WTC11 (cell line): Measurements from ENCODE around the gene ENO3. TPM values are rescaled to one million over a fixed set of nuclear protein-coding genes. Genes with fewer than 3 reads are reported as not detected.

Experiments
- ATAC-seq: fragments of 200-7000 bp; cut with Tn5 transposase; 2 replicates; pipeline ENCODE4 v1.10.0; 2021; ENCODE audit warnings: mild to moderate bottlenecking, moderate library complexity
- CTCF ChIA-PET: fragments of 300-600 bp; sonication (Branson Sonifier 250); formaldehyde crosslinking; loops from one replicate; lab custom pipeline; 2021; ENCODE audit warnings: antibody characterized with exemption; lab: Charles Lee
- POLR2A ChIA-PET: fragments of 350-600 bp; sonication (Branson Sonifier 250); formaldehyde crosslinking; loops from one replicate; lab custom pipeline; 2021; ENCODE audit warnings: antibody characterized with exemption; lab: Charles Lee
- DNase-seq: peaks from one replicate; pipeline ENCODE4 v3.0.0; 2021; ENCODE audit warnings: low spot score
- H3K27ac Mint-ChIP-seq: 2 replicates; pipeline ENCODE4 v1.8.0; 2021; ENCODE audit warnings: mixed read lengths
- H3K27me3 Mint-ChIP-seq: 2 replicates; pipeline ENCODE4 v1.8.0; 2021; ENCODE audit warnings: low read depth, mild to moderate bottlenecking, moderate library complexity, mixed read lengths
- H3K36me3 Mint-ChIP-seq: 2 replicates; pipeline ENCODE4 v1.8.0; 2021; ENCODE audit warnings: mixed read lengths
- H3K4me1 Mint-ChIP-seq: 2 replicates; pipeline ENCODE4 v1.8.0; 2022; ENCODE audit warnings: mixed read lengths
- H3K4me3 Mint-ChIP-seq: 2 replicates; pipeline ENCODE4 v1.8.0; 2021; ENCODE audit warnings: mild to moderate bottlenecking, moderate library complexity, mixed read lengths
- H3K9me3 Mint-ChIP-seq: 2 replicates; pipeline ENCODE4 v1.8.0; 2021; ENCODE audit warnings: mixed read lengths
- CBFB ChIP-seq: sonication (generic); formaldehyde crosslinking; IDR thresholded peaks from 2 replicates; pipeline ENCODE4 v1.8.1; 2022; ENCODE audit warnings: mild to moderate bottlenecking, low read depth, missing genetic modification reagents
- IRF2 ChIP-seq: sonication (generic); formaldehyde crosslinking; IDR thresholded peaks from 2 replicates; pipeline ENCODE4 v1.8.0; 2022; ENCODE audit warnings: low read depth, missing genetic modification reagents, borderline replicate concordance
- KAT7 ChIP-seq: sonication (generic); formaldehyde crosslinking; IDR thresholded peaks from 2 replicates; pipeline ENCODE4 v1.8.1; 2023; ENCODE audit warnings: missing genetic modification reagents, mild to moderate bottlenecking, borderline replicate concordance
- NFATC4 ChIP-seq: fragments of 250-450 bp; sonication (Bioruptor Pico); IDR thresholded peaks from 2 replicates; pipeline ENCODE4 v1.9.0; 2021; ENCODE audit warnings: mild to moderate bottlenecking
- TEAD1 ChIP-seq: sonication (generic); formaldehyde crosslinking; IDR thresholded peaks from 2 replicates; pipeline ENCODE4 v1.8.0; 2022; ENCODE audit warnings: mild to moderate bottlenecking, missing genetic modification reagents
- ZNF138 ChIP-seq: sonication (generic); formaldehyde crosslinking; conservative IDR thresholded peaks from 2 replicates; pipeline ENCODE4 v1.8.1; 2022; ENCODE audit warnings: mild to moderate bottlenecking, moderate library complexity, missing genetic modification reagents
- ZNF396 ChIP-seq: fragments of 250-450 bp; sonication (Bioruptor Pico); IDR thresholded peaks from 2 replicates; pipeline ENCODE4 v1.8.0; 2021; ENCODE audit warnings: mild to moderate bottlenecking, moderate library complexity, borderline replicate concordance
- ZNF423 ChIP-seq: fragments of 250-450 bp; sonication (Bioruptor Pico); IDR thresholded peaks from 2 replicates; pipeline ENCODE4 v2.1.2; 2022; ENCODE audit warnings: mild to moderate bottlenecking, moderate library complexity
- total RNA-seq: library from RNA; stranded (reverse); gene quantifications from 3 replicates; pipeline ENCODE4 v1.2.3, GENCODE V29; 2021
- TF ChIP-seq, protein P1 (sequence below): sonication (generic); formaldehyde crosslinking; IDR thresholded peaks from 2 replicates; pipeline ENCODE4 v1.8.0; 2023; ENCODE audit warnings: mild to moderate bottlenecking, missing genetic modification reagents
- TF ChIP-seq, protein P2 (sequence below): sonication (generic); formaldehyde crosslinking; IDR thresholded peaks from 2 replicates; pipeline ENCODE4 v1.8.1; 2022; ENCODE audit warnings: mild to moderate bottlenecking, moderate library complexity, missing genetic modification reagents
- TF ChIP-seq, protein P3 (sequence below): fragments of 250-450 bp; sonication (Bioruptor Pico); IDR thresholded peaks from 2 replicates; pipeline ENCODE4 v1.9.0; 2021; ENCODE audit warnings: mild to moderate bottlenecking
- TF ChIP-seq, protein P4 (sequence below): sonication (generic); formaldehyde crosslinking; IDR thresholded peaks from 2 replicates; pipeline ENCODE4 v1.8.1; 2023; ENCODE audit warnings: mild to moderate bottlenecking, missing genetic modification reagents
- TF ChIP-seq, protein P5 (sequence below): sonication (generic); formaldehyde crosslinking; IDR thresholded peaks from 2 replicates; pipeline ENCODE4 v1.8.1; 2022; ENCODE audit warnings: low read depth, mild to moderate bottlenecking, moderate library complexity, missing genetic modification reagents, borderline replicate concordance
- TF ChIP-seq, protein P6 (sequence below): fragments of 250-450 bp; sonication (Bioruptor Pico); IDR thresholded peaks from 2 replicates; pipeline ENCODE4 v1.8.0; 2021; ENCODE audit warnings: mild to moderate bottlenecking
- TF ChIP-seq, protein P7 (sequence below): sonication (generic); formaldehyde crosslinking; IDR thresholded peaks from 2 replicates; pipeline ENCODE4 v1.8.1; 2022; ENCODE audit warnings: low read depth, missing genetic modification reagents, borderline replicate concordance
- TF ChIP-seq, protein P8 (sequence below): fragments of 250-450 bp; sonication (Bioruptor Pico); IDR thresholded peaks from 2 replicates; pipeline ENCODE4 v1.9.0; 2021; ENCODE audit warnings: mild to moderate bottlenecking

Gene ENO3
- total RNA-seq, 1 experiment from 2014 or later = 30.9 TPM

DNA sequence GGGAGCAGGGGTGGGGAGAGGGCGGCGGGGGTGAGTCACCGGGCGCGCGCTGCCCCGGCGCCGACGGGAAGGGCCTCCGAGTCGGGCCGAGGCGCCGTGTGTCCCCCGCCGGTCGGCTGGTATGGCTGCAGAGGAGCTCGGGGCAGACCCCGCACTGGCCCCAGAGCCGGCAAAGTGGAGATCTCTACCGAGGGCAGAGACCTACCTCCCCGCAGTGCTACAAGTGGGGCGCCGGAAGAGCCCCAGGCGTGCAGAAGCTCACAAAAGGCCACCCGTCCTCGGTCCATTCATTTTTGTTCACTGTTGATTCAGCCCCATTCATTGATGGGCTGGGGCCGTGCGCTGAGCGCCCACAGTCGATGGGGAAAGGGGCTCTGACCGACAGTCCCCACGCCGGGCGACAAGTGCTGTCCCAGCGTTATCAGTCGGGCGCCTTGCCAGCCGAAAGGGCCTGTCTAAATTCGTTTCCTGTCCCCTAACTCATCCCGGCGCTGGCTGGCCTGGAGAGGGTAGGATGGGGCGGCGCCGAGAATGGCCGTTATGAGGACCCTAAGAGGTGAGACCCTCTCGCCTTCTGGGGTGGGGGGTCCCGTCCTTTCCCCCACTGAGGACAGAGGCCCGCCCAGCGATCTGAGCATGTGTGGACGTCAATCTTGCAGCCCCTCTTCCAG is 709 bp upstream of the ENO3 start (continued):
- TF ChIP-seq, protein P1, sequence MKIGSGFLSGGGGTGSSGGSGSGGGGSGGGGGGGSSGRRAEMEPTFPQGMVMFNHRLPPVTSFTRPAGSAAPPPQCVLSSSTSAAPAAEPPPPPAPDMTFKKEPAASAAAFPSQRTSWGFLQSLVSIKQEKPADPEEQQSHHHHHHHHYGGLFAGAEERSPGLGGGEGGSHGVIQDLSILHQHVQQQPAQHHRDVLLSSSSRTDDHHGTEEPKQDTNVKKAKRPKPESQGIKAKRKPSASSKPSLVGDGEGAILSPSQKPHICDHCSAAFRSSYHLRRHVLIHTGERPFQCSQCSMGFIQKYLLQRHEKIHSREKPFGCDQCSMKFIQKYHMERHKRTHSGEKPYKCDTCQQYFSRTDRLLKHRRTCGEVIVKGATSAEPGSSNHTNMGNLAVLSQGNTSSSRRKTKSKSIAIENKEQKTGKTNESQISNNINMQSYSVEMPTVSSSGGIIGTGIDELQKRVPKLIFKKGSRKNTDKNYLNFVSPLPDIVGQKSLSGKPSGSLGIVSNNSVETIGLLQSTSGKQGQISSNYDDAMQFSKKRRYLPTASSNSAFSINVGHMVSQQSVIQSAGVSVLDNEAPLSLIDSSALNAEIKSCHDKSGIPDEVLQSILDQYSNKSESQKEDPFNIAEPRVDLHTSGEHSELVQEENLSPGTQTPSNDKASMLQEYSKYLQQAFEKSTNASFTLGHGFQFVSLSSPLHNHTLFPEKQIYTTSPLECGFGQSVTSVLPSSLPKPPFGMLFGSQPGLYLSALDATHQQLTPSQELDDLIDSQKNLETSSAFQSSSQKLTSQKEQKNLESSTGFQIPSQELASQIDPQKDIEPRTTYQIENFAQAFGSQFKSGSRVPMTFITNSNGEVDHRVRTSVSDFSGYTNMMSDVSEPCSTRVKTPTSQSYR (CRISPR knock-in tag) = 0 out of 2 replicates have a peak, but pooled peaks have one; percentile 9
- TF ChIP-seq, protein P2, sequence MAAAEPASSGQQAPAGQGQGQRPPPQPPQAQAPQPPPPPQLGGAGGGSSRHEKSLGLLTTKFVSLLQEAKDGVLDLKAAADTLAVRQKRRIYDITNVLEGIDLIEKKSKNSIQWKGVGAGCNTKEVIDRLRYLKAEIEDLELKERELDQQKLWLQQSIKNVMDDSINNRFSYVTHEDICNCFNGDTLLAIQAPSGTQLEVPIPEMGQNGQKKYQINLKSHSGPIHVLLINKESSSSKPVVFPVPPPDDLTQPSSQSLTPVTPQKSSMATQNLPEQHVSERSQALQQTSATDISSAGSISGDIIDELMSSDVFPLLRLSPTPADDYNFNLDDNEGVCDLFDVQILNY (CRISPR knock-in tag) = no peak

DNA sequence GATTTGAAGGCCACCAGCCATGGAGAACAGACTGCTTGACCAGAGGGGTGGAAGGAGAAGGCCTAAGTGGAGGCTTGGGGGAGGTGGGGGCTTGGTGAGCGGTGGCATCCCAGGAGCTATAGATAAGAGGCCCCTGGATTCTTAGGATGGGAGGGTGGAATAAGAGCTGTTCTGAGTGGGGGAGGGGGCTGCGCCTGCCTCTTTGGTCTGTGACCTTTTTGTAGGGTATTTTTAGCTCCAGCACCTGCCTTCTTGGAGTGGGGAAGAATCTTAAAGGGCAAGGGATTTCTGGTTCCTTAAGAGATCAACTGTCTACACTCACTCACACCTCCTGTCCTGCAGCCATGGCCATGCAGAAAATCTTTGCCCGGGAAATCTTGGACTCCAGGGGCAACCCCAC is 567 bp downstream of the ENO3 start:
- Mint-ChIP-seq H3K4me1 (peaks cover 35% of the 10 kb centered on the region), H3K4me3 (peak overlapping the region; percentile 85), H3K36me3 (peaks cover 6% of the 10 kb centered on the region), H3K9me3 (no peaks in the 10 kb centered on the region), H3K27ac (no peak overlapping the region), H3K27me3 (no peaks in the 10 kb centered on the region)
- DNase-seq = no peak
- CTCF ChIA-PET = interaction anchor here (0.6 to 5.4 kb wide), 8 partner anchors 8 to 111 kb away, joined by 3 to 27 read pairs (median 4); partner anchors contain the start of genes CAMTA2, INCA1, KIF1C and RNF167
- POLR2A ChIA-PET = interaction anchor here (0.7 to 2.5 kb wide), 5 partner anchors 8 to 52 kb away, joined by 3 to 18 read pairs (median 5); partner anchors contain the start of genes C17orf107, RNF167, SLC25A11 and SPAG7
- ATAC-seq = no peak
- TF ChIP-seq ZNF138 (CRISPR knock-in tag) = no peak
- TF ChIP-seq, protein P3, sequence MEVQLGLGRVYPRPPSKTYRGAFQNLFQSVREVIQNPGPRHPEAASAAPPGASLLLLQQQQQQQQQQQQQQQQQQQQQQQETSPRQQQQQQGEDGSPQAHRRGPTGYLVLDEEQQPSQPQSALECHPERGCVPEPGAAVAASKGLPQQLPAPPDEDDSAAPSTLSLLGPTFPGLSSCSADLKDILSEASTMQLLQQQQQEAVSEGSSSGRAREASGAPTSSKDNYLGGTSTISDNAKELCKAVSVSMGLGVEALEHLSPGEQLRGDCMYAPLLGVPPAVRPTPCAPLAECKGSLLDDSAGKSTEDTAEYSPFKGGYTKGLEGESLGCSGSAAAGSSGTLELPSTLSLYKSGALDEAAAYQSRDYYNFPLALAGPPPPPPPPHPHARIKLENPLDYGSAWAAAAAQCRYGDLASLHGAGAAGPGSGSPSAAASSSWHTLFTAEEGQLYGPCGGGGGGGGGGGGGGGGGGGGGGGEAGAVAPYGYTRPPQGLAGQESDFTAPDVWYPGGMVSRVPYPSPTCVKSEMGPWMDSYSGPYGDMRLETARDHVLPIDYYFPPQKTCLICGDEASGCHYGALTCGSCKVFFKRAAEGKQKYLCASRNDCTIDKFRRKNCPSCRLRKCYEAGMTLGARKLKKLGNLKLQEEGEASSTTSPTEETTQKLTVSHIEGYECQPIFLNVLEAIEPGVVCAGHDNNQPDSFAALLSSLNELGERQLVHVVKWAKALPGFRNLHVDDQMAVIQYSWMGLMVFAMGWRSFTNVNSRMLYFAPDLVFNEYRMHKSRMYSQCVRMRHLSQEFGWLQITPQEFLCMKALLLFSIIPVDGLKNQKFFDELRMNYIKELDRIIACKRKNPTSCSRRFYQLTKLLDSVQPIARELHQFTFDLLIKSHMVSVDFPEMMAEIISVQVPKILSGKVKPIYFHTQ = no peak
- TF ChIP-seq KAT7 = no peak
- TF ChIP-seq, protein P4, sequence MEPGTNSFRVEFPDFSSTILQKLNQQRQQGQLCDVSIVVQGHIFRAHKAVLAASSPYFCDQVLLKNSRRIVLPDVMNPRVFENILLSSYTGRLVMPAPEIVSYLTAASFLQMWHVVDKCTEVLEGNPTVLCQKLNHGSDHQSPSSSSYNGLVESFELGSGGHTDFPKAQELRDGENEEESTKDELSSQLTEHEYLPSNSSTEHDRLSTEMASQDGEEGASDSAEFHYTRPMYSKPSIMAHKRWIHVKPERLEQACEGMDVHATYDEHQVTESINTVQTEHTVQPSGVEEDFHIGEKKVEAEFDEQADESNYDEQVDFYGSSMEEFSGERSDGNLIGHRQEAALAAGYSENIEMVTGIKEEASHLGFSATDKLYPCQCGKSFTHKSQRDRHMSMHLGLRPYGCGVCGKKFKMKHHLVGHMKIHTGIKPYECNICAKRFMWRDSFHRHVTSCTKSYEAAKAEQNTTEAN (CRISPR knock-in tag) = no peak
- no peak for TF ChIP-seq CBFB (CRISPR knock-in tag)
- TF ChIP-seq, protein P5, sequence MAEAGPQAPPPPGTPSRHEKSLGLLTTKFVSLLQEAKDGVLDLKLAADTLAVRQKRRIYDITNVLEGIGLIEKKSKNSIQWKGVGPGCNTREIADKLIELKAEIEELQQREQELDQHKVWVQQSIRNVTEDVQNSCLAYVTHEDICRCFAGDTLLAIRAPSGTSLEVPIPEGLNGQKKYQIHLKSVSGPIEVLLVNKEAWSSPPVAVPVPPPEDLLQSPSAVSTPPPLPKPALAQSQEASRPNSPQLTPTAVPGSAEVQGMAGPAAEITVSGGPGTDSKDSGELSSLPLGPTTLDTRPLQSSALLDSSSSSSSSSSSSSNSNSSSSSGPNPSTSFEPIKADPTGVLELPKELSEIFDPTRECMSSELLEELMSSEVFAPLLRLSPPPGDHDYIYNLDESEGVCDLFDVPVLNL (CRISPR knock-in tag) = no peak

DNA sequence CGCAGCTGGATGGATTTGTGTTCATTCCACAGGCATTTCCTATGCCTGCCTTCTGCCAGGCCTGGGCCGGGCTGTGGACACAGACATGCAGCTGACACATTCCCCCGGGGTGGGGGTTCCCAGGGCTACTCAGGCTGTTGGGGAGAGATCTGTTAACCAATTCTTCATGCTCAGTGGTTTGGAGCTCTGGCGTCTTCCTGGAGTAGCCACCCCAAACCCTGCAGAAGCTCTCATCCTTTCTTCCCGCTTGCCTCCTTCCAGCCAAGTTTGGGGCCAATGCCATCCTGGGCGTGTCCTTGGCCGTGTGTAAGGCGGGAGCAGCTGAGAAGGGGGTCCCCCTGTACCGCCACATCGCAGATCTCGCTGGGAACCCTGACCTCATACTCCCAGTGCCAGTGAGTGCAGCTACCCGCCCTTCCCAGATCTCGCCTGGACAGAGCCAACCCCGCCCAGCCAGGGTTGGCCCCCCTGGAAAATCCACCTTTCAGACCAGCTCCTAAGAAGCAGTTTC is 2.6 kb downstream of the ENO3 start:
- ChIA-PET POLR2A (interaction anchor here (0.5 to 2.1 kb wide), 3 partner anchors 13 to 143 kb away, joined by 3 to 7 read pairs (median 3); no protein-coding TSS in a partner anchor), CTCF (interaction anchor here (1.1 kb wide), 2 partner anchors 33 to 44 kb away, joined by 3 to 4 read pairs; no protein-coding TSS in a partner anchor)
- DNase-seq = no peak
- Mint-ChIP-seq H3K4me1 (peaks cover 34% of the 10 kb centered on the region), H3K27me3 (no peaks in the 10 kb centered on the region), H3K36me3 (no peaks in the 10 kb centered on the region), H3K9me3 (no peaks in the 10 kb centered on the region), H3K4me3 (no peak overlapping the region), H3K27ac (no peak overlapping the region)
- no peak for ATAC-seq
- TF ChIP-seq, protein P6, sequence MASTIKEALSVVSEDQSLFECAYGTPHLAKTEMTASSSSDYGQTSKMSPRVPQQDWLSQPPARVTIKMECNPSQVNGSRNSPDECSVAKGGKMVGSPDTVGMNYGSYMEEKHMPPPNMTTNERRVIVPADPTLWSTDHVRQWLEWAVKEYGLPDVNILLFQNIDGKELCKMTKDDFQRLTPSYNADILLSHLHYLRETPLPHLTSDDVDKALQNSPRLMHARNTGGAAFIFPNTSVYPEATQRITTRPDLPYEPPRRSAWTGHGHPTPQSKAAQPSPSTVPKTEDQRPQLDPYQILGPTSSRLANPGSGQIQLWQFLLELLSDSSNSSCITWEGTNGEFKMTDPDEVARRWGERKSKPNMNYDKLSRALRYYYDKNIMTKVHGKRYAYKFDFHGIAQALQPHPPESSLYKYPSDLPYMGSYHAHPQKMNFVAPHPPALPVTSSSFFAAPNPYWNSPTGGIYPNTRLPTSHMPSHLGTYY (CRISPR knock-in tag) = no peak
- TF ChIP-seq, protein P4 (CRISPR knock-in tag) = no peak
- TF ChIP-seq CBFB (CRISPR knock-in tag) (no peak), IRF2 (CRISPR knock-in tag) (no peak), ZNF423 (no peak), TEAD1 (no peak), NFATC4 (CRISPR knock-in tag) (no peak), ZNF396 (CRISPR knock-in tag) (no peak)
- TF ChIP-seq, protein P7, sequence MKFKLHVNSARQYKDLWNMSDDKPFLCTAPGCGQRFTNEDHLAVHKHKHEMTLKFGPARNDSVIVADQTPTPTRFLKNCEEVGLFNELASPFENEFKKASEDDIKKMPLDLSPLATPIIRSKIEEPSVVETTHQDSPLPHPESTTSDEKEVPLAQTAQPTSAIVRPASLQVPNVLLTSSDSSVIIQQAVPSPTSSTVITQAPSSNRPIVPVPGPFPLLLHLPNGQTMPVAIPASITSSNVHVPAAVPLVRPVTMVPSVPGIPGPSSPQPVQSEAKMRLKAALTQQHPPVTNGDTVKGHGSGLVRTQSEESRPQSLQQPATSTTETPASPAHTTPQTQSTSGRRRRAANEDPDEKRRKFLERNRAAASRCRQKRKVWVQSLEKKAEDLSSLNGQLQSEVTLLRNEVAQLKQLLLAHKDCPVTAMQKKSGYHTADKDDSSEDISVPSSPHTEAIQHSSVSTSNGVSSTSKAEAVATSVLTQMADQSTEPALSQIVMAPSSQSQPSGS = no peak
- TF ChIP-seq, protein P8, sequence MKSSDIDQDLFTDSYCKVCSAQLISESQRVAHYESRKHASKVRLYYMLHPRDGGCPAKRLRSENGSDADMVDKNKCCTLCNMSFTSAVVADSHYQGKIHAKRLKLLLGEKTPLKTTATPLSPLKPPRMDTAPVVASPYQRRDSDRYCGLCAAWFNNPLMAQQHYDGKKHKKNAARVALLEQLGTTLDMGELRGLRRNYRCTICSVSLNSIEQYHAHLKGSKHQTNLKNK (CRISPR knock-in tag) = no peak
